KG1 (cell line): ENCODE measurements around the gene ADSS1.
"Not testable (repeated sequence)": the region's sequence is repeated elsewhere in the genome, so short reads cannot be mapped to it uniquely, and the experiment has no call there.

Source experiments
- DNase-seq: peaks from one replicate; lab custom pipeline; 2025; lab: John Stamatoyannopoulos, UW

Gene ADSS1

DNA sequence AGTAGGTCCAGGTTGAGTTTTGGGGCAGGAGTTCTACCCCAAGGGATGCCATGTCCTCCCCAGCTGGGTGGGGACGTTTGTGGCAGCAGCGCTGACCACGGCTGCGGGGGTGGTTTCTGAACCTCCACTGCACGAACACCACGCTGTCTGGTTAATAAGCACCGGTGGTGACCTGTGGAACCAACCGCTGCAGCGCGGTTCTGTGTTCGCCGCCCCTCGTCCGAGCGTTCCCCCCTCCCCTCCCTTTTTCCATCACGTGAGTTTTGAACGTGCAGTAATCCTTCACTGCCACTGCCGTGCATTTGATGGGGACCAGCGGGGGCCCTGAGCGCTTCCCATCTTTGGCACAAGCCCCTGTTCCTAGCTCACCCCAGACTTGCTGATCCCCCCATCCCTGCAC is 6.4 kb upstream of the ADSS1 start:
- no peak for DNase-seq

DNA sequence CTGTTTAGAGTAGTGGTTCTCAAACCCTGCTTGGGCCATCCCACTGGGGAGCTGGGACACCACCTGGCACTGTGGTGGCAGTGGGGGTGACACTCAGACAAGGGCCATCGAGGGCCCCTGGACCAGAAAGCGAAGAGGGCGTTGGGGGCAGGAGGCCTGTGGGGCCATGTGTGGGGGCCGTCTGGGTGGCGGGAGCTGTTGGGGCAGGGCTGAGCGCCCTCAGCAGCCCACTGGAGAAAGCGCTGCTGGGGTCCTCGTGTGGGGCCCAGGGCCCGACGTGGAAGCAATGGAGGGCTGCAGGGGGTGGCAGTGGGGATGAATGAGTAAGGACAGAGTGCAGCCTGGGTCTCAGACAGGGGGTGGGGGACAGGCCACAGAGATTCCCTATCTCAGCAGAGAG is 5.9 kb upstream of the ADSS1 start:
- DNase-seq = no peak

DNA sequence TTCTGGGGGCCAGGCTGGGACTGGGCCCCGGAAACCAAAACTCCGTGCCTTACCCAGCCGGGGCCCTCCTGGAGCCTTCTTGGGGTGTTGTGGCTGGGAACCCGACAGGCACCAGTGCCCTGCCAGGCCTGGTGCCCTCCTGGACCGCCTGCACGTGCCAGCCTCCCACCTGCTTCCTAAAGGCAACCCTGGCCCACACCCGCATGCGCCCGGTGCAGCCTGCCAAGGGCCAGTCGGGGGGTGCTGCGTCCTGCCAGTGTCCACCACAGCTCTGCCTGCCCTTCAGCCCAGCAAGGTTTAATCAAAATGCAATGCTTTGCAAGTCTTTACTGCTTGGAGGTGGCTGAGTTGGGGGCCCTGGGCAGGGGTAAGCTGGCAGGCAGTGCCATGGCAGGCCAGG is 5.2 kb upstream of the ADSS1 start:
- DNase-seq = no peak

GRCh38 chr14:104719343-104719742 is 4.7 kb upstream of the ADSS1 start:
- DNase-seq = no peak

GRCh38 chr14:104721505-104722431 is 2.3 kb upstream of the ADSS1 start:
- no peak for DNase-seq

DNA sequence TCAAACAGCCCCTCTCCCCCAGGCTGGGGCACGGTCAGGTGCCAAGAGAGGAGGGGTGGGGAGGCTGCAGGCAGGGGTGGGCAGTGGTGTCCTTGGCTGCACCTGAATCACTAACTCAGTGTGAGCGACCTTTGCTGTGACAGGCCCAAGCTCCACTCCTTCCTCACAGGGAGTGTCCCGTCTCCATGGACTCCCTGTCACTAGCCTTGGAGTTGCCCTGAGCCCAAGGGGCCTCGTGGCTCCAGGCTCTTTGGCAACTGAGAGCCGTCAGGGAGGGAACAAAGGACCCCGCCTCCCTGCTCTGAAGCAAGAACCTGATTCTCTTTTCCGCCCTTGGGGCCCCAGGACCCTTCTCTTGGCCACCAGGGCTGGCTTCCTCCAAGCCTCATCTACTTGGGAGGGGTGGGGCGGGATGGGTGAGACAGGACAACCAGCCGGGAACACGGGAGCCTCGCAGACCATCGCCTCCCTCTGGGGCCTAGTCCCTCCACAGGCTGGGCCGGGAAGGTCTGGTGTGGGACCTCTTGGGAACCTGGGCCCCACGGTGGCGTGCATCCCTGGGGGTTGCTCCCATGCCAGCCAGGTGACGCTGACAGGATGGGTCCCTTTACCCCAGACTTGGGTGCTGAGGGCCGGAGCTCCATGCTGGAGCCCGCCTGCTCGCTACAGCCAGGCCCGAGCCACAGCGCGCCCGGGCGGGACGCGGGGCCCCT is 935 bp upstream of the ADSS1 start:
- no peak for DNase-seq

DNA sequence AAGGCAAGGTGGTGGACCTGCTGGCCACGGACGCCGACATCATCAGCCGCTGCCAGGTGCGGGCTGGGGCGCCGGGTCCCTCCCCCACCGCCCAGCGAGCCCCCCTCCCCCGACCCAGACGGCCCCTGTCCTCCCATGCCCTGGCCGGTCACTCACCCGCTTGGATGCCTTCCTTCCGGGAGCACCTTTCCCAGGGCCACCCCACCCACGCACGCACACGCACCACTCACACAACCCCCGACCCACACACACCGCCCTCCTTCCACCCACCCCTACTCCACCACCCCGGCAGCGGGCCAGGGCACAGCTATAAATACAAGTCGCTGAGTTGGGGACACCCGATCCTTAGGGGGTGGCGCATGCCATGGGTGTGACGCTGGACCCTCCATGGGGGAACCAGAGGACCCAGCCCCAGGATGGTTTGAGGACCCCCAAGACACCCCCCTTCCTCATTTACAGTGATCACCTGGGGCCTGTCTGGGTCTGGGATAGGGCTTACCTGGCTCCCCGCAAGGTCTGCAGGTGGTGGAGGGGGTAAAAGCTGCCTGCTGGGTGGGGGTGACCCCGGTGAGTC is 465 bp downstream of the ADSS1 start:
- DNase-seq = no peak

GRCh38 chr14:104724981-104725771 is 1.1 kb downstream of the ADSS1 start:
- no peak for DNase-seq

DNA sequence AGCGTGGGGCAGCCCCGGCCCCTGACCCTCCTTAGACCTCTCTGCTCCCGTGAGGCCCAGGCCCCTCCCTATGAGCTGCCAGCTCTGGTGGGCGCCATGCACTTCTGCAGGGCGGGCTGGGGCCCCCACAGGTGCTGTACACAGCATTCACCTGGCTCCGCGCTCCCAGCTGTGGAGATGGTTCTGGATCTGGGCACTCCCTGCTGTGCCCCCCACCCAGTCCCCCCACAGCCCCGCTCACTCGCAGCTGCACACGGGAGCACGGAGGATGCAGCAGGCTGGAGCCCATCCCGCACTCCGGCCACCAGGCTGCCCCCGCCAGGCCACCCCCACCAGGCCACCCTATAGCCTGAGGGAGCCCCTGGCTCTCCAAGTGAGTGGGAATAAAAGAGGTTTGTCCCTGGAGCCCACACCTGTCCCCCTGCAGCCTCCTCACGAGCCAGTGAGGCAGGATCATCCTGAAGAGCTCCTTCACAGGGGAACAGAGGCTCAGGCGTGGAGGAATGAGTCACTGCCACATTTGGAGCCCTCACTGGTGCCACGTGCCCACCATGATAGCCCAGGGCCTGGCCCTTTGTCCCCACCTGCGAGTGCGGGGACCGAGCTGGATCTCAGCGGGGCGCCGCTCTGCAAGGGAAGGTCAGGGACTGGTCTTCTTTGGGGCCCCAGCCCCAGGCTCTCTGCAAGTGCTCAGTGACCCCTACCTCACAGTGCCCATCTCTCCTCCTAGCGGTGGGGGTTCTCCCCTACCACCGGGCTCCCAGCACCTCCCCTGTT is 1.9 kb downstream of the ADSS1 start:
- no peak for DNase-seq

- DNase-seq = no peak
Observed at GRCh38 chr14:104726600-104727451, 2.8 kb downstream of the ADSS1 start.

DNA sequence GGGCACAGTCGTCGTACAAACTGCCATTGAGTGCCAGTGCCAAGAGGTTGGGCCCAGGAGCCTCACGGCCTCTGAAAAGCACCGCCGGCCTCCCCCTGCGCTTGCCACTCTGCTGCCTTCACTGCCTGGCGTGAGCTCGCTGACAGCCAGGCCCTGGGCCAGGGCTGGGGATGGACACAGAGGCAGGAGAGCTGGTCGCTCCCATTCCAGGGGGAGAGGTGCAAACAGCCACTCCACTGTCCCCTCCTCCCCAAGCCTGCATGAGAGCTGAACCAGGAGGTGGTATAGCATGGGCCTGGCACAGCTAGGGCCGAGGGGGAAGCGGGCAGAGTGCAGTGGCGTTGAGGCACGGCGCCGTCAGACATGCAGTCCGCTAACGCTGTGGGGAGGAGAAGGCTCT is 4.6 kb downstream of the ADSS1 start:
- DNase-seq = no peak

GRCh38 chr14:104729176-104729834 is 5.3 kb downstream of the ADSS1 start:
- DNase-seq = not testable (repeated sequence)

GRCh38 chr14:104729835-104730181 is 5.8 kb downstream of the ADSS1 start:
- DNase-seq = no peak

- DNase-seq = no peak
Observed at GRCh38 chr14:104730487-104730886, 6.5 kb downstream of the ADSS1 start.

- DNase-seq = no peak
Observed at GRCh38 chr14:104731320-104732294, 7.6 kb downstream of the ADSS1 start.

- no peak for DNase-seq
Observed at GRCh38 chr14:104732355-104732804, 8.4 kb downstream of the ADSS1 start.

- no peak for DNase-seq
Observed at GRCh38 chr14:104732931-104733681, 9.1 kb downstream of the ADSS1 start.

GRCh38 chr14:104734051-104734587 is 10.1 kb downstream of the ADSS1 start:
- DNase-seq = no peak
